CD4-positive, alpha-beta T cell treated with Interleukin-6 for 4 hours (primary cell): ENCODE data around the gene APBB3.

Source experiments
- DNase-seq: peaks from one replicate; pipeline ENCODE4 v3.0.0-alpha.2; 2020; ENCODE audit warnings: mixed read lengths

APBB3 gene

DNA sequence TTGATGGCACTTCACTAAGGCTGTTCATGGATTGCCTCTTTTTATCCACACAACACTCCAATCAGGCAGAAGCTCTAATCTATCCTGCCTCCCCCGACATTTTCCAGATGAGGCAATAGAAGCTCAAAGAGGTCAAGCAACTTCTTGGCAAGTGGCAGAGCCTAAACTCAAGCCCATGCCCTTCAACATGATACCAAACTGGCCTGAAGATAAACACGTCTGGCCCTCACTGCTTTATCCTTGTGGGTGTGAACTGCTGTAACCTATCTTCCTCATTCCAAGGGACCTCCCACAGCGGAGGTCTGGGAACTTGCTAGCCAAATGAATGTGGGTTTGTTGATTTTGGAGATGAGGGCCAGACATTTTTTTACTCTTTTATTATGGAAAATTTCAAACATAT, 9.8 kb upstream of the APBB3 start:
- DNase-seq = no peak

DNA sequence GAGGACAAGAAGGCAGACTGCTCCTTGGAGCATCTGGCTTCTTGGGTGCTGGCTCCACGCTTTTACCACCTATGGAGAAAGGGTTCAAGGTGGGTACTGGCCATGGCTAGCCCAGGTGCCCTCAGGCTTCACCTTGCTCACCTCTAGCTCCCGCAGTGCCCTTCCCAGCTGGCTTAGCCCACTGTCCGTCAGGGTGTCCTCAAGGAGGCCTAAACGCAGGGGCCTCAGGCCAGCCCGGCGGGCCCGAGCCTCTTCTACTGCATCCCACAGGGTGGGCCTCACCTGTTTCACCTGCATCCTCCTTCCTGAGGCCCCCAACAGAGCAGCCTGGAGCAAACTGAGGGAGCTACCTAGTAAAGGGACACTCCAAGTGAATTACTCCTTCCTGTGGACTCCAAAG, 9.3 kb upstream of the APBB3 start:
- no peak for DNase-seq

DNA sequence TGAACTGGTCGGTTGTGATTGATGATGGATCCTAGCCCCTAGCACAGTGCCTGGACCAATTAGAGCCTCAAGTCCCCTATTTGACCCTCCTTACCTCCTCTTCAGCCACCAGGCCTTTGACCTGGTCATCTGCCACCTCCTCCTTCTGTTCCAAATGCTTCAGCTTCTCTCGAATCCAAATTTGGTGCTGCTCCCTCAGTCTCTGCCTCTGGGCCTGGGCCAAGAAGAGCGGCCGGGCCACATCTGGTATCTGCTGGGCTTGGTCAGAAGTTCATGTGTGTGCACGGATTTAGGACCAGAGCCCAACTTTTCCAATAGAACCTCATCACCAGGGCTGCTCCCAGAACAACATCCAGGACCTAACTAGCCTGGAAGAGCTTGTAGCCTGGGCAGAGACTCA, 6.7 kb upstream of the APBB3 start:
- no peak for DNase-seq

DNA sequence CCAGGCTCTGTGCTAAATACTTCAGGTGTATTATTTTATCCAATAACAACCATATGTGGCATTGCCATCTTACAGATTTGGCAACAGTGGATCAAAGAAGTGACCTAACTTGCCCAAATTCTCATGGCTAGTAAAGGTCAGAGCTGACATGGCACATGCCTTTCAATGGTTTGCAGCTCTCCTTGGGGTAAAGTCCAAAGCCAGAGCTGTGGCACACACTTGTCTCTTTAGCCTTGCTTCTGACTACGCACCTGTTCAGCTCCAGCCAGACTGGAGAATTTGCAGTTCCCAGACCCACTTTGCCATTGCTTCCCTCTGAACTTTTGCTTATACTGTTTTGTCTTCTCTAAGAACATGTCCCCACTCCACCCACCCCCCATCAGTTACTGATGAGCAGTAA, 6.1 kb upstream of the APBB3 start:
- DNase-seq = no peak

DNA sequence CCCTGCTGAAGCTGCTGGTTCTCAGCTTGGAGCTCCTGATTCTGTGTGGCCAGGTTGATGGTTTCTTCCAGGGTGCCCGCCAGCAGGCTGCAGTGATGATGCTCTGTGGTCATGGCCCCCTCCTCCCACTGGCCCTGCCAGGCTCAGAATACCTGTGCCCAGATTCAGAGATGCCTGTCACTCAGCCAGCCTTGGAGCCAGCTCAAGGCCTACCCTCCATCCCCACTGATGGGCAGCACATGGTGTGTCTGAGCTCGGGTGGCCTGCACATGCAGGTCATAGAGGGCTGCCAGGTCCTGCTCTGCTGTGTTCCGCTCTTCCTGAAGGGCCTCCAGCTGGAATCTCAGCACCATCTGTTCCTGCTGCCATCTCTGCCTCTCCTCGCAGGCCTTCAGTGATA, 5.7 kb upstream of the APBB3 start:
- no peak for DNase-seq

DNA sequence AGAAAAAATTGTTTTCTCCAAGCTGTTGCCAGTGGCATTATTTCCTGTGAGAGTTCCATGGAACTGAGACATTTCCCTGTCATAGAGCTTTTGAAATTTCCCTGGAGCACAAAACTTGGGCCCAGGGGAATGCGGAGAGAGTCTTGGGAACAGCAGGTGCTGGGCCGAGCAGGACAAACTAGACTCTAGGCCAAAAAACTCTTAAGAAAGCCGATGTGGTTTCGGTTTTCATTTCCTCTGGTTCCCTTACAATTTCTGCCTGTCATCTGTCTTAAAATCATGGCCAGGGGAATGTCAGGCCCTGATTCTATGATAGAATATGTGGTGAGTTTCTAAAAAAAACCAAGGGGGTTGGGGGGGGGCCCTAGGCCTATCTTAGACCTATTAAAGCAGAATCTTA, 4.8 kb upstream of the APBB3 start:
- no peak for DNase-seq

DNA sequence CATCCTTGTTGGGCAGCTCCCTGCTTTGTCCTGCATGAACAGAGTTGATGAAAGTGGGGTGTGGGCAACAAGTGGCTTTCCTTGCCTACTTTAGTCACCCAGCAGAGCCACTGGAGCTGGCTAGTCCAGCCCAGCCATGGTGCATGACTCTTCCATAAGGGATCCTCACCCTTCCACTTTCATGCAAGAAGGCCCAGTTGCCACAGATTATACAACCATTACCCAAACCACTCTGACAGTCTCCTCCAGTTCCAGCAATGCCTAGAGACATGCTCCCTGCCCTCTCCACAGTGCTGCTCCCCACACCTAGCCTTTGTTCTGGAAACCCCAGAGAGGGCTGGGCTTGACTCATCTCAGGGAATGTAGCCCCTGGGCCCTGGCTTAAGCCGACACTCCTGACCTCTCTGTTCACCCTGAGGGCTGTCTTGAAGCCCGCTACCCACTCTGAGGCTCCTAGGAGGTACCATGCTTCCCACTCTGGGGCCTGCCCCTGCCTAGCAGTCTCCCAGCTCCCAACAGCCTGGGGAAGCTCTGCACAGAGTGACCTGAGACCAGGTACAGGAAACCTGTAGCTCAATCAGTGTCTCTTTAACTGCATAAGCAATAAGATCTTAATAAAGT, 4.2 kb upstream of the APBB3 start:
- DNase-seq = no peak

DNA sequence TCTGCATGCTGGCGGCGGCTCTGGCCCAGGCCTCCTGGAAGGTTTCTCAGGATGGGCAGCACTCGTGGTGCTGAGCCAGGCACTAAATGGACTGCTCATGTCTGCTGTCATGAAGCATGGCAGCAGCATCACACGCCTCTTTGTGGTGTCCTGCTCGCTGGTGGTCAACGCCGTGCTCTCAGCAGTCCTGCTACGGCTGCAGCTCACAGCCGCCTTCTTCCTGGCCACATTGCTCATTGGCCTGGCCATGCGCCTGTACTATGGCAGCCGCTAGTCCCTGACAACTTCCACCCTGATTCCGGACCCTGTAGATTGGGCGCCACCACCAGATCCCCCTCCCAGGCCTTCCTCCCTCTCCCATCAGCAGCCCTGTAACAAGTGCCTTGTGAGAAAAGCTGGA, 3.5 kb upstream of the APBB3 start:
- DNase-seq = no peak

DNA sequence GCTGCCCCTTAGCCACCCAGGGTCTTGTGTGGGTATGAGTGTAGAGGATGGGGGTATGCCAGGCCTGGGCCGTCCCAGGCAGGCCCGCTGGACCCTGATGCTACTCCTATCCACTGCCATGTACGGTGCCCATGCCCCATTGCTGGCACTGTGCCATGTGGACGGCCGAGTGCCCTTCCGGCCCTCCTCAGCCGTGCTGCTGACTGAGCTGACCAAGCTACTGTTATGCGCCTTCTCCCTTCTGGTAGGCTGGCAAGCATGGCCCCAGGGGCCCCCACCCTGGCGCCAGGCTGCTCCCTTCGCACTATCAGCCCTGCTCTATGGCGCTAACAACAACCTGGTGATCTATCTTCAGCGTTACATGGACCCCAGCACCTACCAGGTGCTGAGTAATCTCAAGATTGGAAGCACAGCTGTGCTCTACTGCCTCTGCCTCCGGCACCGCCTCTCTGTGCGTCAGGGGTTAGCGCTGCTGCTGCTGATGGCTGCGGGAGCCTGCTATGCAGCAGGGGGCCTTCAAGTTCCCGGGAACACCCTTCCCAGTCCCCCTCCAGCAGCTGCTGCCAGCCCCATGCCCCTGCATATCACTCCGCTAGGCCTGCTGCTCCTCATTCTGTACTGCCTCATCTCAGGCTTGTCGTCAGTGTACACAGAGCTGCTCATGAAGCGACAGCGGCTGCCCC, 2.9 kb upstream of the APBB3 start:
- DNase-seq = no peak

DNA sequence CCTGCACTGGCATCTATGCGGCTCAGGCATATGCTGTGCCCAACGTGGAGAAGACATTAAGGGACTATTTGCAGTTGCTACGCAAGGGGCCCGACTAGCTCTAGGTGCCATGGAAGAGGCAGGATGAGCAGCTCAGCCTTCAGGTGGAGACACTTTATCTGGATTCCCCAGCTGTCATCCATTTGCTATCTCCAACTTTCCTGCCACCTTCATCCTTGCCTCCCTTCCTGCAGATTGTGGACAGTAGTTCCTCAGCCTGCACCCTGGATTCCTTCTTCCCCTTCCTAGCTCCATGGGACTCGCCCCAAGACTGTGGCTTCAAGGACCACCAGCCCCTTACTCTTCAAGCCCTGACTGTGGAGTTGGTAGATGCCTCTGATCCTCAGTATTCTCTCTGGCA, 2.3 kb upstream of the APBB3 start:
- DNase-seq = no peak

DNA sequence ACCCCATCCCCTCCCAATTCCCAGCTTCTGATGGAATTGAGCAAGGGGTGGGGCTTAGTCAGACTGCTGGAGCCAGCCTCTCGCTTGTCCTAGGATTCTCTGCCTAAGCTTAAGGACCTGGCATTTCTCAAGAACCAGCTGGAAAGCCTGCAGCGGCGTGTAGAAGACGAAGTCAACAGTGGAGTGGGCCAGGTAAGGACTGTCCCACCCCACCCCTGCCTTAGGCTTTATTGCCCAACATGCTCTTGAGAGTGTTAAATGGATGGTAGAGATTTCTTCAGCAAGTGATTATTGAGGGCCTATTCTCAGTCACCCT, 1.3 kb upstream of the APBB3 start:
- DNase-seq = no peak

DNA sequence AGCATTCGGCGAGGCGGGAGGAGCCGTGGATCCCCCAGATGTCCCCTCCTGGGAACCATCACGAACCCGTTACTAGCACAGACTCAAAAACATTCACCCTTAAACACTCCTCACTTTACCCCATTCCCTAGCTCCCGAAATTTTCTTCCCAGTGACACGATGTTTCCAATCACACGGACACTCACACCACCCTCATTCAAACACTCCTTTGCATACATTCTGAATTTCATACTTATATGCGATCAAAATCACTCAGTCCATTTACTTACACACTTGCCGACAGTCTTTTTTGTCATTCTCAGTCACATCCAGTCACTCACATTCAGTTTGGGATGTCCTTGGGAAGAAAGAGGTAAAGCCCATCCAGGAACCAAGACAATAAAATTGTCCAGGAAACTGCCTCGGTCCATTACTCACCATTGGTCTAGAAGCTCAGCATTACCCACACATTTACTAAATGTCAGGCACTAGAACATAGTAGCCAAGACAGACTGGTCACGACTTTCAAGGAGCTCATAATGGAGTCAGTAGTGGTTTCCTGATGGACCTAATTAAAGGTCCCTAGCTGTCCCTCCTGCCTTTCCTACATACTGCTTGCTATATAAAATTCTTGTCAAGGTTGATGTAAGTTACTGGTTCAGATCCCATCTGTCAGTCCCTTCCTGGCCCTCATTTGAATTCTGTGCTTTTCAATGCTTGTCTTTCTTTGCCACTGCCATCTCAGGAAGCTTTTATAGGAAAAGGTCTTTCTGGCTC, 804 bp upstream of the APBB3 start:
- DNase-seq = no peak

DNA sequence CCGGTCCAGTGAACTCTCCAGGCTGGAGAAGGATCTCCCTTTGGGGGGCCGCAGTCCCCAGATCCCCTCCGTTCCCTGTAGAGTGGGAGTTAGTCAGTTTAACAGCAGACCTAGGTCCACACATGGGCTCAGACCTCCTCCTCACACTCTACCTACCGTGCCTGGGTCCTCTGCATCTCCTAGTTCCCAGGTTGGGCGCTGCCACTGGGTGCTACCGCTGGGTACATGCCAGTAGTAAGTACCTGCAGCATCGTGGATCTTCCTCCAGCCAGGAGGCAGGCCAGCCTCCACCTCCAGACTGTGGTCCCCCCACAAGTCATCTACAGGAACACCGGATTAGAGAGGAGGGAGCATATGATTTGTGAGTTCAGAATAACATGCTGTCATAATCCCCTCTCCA, 802 bp downstream of the APBB3 start:
- DNase-seq = no peak

DNA sequence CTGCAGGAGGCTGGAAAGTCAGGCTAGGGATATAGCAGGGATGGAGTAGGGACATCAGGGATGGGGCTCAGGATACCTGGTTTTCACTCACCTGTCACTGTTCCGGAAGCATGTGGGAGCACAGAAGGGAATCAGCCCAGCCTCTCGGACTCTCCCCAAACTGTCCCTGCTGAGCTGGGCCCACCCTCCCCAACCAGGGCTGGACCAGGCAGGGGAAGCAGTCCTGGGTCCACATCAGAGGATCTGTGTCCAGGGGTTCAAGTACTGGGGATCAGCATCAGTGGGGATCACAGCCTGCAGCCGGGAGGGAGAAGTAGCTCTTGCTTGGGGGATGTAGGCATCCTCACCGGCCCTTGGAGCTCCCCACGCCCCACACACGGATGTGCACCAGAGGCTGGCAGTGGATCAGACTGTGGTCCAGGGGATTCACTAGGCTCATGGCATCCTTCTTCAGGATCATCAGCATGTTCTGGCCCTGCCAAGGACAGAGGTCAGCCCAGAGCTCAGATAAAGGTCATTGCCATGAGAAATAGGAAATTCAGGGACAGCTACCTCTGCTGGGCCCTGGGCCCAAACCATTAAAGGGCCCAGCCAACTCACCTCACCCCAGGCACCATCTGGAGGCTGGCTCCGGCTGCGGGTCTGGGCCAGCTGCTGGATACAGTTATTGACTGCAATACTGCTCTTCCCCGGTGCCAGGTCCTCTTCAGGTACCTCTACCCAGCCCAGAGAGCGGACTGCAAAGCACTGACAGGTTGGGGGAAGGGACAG, 2.5 kb downstream of the APBB3 start:
- DNase-seq = no peak

DNA sequence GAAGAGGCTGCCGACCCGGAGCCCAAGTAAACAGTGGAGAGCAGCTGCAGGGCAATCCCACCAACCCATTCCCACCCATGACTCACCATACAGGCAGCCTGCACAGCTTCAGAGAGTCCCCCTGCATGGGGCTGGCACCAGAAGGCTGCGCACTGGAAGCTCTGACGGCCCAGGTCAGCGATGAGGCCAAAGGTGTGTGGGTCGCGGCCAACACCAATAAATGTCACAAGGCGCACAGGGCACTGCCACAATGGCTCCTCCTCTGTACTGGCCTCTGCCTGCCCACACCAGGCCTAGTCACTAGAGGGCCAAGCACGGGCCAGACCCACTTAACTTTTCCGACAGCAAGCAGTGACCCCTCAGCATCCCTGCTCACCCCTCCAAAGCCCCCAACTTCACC, 4.2 kb downstream of the APBB3 start:
- DNase-seq = no peak

DNA sequence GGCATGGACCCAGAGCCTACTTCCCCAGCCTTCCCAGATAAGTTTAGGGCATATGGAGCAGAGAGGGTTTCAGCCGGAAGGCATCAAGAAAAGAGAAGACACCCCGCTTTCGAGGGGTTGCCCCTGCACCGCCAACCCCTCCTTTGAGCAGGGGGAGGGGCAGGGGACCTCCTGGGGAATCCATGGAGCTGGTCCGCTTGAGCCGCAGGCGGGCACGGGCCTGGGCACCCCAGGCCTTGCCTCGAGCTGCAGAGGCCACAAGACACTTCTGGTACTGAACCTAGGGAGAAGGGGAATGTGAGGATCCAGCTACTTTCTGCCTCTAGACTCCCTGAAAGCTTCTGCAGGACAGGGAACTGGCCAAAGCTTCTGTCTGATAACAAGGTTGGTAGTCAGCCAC, 5.9 kb downstream of the APBB3 start:
- DNase-seq = no peak

DNA sequence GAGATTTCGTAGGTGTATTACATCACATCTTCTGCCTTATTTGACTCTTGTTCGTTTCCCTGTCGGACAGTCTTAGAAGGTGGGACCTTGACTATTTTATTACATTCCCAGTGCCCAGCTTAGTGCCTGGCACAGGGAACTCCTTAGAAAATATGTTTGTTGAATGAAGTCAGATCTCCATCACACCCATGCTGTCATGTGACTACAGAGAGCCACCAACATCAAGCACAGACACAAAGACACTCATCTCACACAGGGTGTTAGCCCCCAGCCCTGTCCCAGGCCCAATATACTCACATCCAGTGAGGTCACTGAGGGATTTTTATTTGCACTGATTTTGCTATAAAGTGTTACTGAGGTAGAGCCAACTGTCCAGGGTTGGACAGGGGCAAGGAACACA, 6.4 kb downstream of the APBB3 start:
- no peak for DNase-seq

DNA sequence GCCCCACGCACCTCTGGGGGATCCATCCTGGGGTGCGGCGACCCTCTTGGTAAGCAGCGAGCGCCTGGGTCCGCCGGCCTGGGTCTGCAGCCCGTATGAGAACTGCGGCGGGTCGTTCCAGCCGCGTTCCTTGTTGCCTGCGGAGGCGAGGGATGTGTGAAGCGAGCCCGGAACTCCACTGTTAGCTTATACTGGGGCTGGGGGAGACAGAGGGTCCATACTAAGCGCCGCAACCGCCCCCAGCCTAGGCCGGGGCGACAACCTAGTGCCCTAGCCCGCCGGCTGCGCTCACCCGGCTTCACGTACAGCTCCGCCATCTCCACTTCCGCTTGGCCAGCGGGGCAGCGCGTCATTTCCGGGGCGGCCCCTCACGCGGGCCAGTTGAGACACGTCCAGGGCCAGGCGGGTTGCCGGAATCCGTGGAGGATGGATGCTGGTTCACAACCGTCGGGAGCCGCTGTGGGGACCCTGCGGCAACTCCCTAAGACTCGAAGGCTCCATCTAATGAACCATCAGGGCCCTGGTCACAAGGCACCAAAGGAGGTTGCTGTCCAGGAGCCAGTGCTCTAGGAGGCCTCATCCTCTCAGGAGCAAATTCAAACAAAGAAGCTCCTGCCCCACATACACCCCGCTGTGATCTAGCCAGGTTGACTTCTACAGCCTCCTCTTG, 7.1 kb downstream of the APBB3 start, which contains the start of gene SRA1:
Gene SRA1, minus strand, starts transcription at position 338 of the 670 bp plus-strand sequence. Its CDS starts 21 bp downstream, at position 317.
- peak; percentile 85 for DNase-seq

DNA sequence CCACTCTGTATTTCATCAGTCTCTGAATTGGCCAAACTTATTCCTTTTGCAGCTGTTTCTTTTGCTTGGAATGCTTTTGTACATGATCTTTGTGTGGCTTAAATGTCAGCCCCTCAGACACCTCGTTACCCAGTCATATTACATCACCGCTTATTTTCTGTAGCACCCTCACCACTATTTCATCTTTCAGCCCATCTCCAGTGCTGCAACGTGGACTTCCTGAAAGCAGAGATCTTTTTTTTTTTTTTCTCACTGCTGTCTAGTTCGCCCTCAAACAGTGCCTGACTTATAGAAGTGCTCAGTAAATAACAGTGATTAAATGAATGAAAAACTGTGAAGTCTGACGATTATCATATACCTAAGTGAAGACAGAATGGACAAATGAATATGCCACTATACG, 8.0 kb downstream of the APBB3 start:
- DNase-seq = no peak

DNA sequence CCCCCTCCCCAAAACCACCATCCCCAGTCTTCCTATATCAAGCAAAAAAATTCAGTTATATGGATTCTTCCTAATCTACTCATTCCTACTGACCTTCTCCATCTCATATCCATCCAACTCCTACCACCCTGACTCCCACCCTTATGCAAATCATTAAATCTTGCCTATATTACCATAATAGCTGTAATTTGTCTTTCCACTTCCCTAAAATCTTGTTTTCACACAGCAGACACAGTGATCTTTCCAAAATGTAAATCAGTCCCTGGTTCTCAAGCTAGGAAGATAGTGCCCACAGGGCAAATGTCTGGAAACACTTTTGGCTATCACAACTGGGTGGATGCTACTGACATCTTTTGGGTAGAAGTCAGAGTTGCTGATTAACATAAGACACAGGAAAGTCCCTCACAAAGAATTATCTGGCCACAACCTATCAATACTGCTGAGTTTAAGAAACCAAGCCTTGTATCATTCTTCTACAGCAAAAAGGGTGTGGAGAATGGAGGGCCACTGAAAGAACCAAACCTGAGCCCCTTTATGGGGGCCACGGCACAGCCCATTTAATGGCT, 8.6 kb downstream of the APBB3 start:
- no peak for DNase-seq

DNA sequence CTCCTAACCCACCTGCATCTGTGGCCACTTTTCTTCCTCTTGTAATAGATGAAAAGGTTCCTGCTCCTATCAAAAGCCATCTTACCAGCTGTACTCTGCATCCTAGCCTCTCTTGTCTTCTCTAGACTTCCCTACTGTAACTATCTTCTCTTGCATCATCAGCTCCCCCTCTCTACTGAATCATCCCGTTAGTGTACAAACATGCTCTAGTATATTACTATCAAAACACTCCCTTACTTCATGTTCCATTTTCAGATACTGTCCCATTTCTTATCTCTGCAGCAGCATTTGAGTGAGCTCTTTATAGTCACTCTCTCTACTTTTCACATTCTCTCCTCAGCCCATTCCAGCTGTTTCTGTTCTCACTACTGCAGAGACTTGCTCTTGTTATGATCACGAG, 9.9 kb downstream of the APBB3 start:
- no peak for DNase-seq

DNA sequence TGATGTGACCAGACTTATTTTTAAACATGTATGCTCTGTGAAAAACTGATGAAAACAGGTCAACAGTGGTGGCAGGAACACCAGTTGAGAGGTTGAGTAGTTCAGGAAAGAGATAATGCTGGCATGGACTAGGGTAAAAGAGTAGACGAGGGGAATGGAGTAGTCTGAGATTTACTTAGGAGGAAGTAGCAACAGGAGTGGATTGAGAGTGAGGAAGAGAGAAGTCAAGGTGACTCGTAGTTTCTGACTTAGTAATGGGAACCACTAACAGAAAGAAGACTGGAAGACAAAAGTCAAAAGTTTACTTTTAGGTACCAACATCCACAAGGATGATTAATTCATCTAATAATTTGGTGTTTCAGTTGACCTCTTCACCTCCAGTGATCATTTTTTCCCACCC, 10.7 kb downstream of the APBB3 start:
- DNase-seq = no peak

DNA sequence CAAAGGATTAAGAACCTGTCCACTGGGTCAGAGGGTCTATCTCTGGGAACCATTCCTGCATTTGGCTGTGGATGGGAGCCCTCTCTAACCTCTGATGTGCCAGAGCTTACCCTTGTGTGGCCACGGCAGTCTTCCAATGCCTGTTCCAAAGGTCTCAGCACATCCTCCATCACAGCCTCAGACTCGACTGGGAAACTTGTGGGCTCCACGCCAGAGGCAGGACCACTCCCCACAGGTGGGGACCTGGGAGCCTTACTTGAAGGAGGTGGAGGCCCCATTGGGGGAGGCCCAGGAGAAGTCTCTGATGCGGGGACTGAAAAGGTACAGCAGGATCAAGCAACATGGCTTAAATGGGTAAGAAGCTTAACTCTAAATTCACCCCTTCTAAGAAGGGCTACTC, 12.5 kb downstream of the APBB3 start:
- DNase-seq = no peak
